HG03520 (cell line): ENCODE results near the gene CD34.
"Not testable (repeated sequence)": the region's sequence is repeated elsewhere in the genome, so short reads cannot be mapped to it uniquely, and the experiment has no call there.

Experiments used
- ATAC-seq: cut with Tn5 transposase; IDR thresholded peaks from one replicate; pipeline ENCODE4 v1.9.1; 2021; ENCODE audit warnings: mild to moderate bottlenecking, moderate library complexity; ENCODE audit not compliant: unreplicated experiment

CD34 gene

GRCh38 chr1:207877914-207878313 is 33.0 kb downstream of the CD34 start:
- not testable (repeated sequence) for ATAC-seq

DNA sequence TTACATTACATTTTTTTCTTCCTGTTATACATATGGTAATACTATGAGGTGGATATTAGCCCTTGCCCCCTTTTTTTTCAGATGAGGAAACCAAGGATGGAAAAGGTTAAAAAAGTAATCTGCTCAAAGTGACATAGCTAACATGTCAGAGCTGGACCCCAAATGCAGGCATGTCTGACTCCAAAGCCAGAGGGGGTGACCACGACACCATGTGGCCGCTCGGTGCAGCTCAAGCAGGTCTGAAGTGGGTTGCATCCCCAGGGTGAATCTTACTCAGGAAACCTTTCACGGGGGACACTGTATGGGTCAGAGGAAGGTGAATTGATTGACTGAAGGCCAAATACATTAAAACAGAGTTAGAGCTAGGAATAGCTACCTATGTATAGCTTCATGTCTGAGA is 34.8 kb downstream of the CD34 start:
- ATAC-seq = peak; percentile 67

DNA sequence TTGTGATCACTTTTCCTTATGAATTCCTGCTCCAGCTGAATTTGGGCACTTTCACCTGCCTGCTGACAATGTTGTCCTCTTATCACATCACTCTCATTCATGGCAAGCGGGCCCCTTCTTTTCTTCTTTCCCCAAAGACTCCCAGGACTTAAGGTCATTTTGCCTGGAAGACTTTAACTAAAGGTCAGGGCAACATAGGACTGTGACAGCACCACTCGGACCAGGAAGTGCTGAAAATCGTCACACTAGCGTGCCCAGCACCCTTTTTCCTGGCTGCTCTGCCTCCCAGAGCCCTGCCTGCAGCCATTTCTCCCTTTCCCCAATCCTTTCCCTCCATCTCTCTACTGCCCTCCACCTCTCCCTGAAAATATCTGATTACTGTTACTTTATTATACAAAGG is 35.4 kb downstream of the CD34 start:
- no peak for ATAC-seq

GRCh38 chr1:207873055-207873890 is 37.7 kb downstream of the CD34 start:
- ATAC-seq = no peak

DNA sequence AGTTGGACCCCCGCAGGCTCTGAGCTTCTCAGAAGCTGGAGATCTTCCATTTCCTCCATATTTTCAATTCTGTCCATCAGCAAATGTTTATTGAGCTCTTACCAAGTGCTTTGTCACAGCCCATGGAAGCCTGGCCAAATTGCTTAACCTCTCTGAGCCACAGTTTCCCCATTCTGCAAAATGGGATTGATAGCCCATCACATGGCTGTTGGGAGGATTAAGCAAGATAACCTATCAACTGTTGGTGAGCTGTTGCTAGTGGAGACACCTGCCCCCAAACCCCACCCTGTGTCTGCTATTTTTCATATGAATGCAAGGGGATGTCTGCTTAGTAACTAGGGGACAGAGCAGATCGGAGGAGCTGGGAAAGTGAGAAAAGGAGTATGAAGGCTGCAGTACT is 38.3 kb downstream of the CD34 start:
- ATAC-seq = no peak

- no peak for ATAC-seq
Measured at GRCh38 chr1:207871117-207871649, 39.7 kb downstream of the CD34 start.

- no peak for ATAC-seq
Measured at GRCh38 chr1:207870306-207871031, 40.5 kb downstream of the CD34 start.

GRCh38 chr1:207869859-207870258 is 41.1 kb downstream of the CD34 start:
- ATAC-seq = no peak

DNA sequence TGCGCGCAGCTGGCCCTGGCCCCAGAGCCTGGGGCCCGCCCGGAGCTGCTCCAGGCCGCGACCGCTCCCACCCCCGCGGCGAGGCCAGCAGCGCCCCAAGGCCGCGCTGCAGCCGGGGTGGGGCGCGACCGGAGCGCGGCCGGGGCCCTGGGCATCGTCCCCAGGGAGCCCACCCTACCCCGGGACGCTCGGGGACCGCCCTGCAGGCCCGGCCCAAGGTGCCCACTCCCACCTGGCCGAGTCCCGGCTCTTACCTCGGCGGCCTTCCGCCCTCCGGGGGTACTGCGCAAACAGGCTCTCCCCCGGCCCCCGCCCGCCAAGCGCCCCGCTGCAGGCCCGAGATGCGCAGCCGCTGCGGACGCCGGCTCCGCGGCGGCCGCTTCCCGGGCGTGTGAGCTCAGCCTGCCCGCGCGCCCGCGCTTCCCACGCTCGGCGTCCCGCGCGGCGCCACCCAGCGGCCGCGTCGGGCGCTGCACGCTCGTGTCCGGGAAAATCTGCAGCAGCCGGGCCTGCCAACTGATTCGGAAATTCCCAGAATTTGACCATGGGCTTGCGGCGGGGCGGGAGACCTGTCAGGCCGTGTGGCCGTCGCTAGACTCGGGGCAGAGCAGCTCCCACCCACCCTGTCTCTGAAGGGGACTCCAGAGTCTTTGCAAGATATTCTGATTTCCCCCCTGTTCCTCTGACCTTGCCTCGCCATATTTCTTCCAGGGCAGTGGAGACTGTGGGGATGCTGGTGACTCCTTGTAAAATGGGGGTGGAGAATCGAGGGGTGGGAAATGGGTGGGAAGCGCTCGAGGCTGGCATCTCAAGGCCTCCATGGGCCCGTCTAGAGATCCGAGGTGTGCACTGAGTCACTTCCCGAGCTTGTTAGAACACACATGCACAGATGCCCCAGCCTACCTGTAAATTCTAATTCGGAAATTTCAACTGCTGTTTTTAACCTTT is 41.9 kb downstream of the CD34 start:
- ATAC-seq = peak; percentile 71

DNA sequence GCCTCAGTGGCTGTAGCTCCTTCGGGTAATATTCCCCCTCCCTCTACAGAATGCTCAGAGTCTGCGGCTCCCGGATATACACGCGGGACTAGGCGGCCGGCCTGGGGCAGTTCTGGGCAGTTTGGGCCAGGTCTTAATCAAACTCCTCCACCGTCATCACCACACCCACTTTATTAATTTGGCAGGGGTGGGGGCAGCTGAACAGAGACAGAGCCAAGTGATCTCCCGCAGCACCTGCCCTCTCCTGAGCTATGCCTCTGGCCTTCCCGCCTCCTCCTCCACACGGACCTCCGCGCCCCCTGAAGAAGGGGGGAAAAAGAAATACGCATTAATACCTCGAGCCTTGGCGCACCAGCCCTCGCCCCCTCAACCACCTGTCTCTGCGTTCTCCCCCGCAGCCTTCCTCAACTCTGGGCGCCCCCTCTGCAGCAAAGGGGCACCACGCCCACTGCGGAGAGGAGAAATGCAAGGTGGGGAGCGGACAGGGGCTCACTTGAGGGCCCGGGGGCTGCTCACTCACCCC is 42.6 kb downstream of the CD34 start:
- no peak for ATAC-seq

GRCh38 chr1:207867136-207868109 is 43.5 kb downstream of the CD34 start:
- no peak for ATAC-seq

- no peak for ATAC-seq
Measured at GRCh38 chr1:207866471-207867135, 44.3 kb downstream of the CD34 start.

- no peak for ATAC-seq
Measured at GRCh38 chr1:207863893-207864535, 46.9 kb downstream of the CD34 start.

- no peak for ATAC-seq
Measured at GRCh38 chr1:207862241-207862787, 48.6 kb downstream of the CD34 start.

DNA sequence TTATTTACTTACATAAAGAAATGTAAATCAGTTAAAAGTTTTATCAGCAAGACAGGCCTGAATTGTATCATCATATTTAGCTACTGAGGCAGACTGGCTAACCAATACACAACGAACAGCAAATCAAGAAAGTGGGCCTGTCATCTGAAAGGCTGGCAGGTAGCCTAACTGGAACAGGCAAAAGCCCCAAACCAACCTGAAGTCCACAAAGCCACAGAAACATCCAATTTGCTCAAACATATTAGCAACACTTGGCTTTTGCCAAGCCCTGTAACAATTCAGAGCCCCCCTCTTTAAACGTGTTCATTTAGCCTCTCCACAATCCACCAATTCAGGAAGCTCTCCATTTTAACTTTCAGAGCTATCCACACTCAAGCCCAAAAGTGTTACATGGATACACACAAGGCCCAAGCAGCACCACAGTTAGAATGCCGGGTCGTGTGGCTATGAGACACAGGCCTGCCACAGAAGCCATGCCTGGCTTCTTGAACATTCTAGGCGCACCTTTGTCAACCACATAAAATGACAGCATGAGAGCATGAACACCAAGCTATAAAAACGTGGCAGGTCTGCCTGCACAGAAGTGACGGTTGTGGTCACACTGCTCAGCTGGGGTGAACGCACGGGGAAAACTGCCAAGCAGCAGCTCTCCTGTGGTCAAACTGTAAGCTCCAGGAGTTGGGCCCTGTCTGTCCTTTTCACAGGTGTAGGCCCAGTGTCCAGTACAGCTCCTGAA is 49.3 kb downstream of the CD34 start:
- ATAC-seq = no peak

DNA sequence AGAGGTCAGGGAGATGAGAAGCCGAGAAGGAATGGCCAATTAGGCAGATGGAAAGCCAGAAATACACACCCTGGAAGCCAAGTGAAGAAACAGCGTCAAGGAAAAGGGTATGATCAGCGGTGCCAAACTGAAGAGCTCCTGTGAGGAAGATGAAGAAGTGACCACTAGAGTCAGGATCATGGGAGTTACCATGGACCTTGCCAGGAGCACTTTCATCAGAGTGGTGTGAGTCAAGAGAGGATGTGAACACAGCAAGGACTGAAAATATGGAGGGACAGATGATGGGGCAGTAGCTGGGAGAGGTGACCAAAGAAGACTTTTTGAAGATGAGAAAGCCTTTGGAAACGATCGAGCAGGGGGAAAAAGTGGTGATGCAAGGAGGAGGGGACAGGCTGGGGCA is 50.4 kb downstream of the CD34 start:
- ATAC-seq = no peak

GRCh38 chr1:207858806-207859205 is 52.1 kb downstream of the CD34 start:
- no peak for ATAC-seq
